Measurements from ENCODE around the gene ZSWIM8.

ZSWIM8 gene

DNA sequence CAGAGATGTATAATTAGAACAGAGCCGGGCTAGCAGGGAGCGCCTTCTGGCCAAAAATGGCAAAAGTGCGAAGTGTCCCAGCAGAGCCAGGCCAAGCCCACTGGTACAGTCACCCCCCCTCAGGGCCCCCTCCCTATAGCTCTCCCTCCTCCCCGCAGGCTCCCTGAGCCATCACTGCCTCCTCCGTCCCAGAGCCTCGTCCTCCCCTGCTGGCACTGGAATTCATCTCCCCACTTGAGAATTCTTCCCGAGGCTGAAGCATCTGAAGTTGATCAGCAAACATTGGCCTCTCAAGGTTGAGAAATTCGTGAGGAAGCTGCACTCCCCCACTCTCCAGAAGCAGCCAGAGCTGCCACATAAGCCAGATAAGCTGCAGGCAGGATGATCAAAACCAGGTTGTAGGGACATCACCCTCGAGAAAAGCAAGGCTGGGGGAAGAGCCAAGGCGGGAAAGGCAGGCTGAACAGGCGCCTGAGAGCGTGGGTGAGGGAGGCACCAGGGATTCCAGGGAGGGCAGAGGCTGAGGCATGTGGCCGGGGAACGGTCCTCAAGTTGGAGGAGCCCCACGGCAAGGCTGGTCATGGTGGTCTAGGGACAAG lies 65.6 kb downstream of the ZSWIM8 start:
- TF ChIP-seq GATA2 (IDR thresholded peaks at IDR 0.05; ENCODE audit: low read depth, low read length) (no peak), GATA3 (IDR thresholded peaks at IDR 0.05; ENCODE audit: low read depth, low read length) (no peak)
